ENCODE results near the gene RBM5. TPM values are rescaled to one million over a fixed set of nuclear protein-coding genes. Genes with fewer than 3 reads are reported as not detected.

The RBM5 gene
- total and polyA plus RNA-seq, 2 donors (not counting 1 experiment from before 2014, with no cell fraction given): 405 to 464 TPM

DNA sequence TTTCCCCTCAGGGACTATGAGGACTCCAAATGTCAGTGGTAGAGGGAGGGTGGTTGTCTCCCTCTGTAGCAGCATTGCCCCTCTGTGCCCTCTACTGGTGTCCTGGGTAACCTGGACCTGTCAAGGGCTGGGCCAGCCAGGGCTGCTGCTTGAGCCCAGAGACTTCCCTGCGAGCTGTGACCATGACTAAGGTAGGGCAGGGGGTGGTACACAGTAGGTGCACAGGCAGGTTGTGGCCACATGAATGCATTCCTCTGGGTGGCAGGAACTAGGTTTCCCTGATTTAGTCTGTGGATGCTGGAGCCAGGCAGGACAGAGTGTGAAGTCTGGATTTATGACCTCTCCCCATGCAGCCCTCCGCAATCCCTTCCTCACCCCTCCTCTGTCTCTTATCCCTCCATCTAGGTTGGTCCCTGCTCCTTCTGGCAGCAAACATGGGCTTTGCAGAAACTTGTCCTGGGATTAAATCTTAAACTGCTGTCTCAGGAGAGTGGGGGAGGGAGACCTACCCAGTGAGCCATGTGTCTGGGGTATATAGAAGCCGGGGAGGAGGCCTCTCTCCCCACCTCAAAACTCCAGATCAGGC lies 57.7 kb downstream of the RBM5 start:
- Histone ChIP-seq H3K4me2 (replicated peaks; ENCODE audit: low read depth, low read length, poor library complexity, severe bottlenecking) (no peak overlapping the region), H3K9me3 (ENCODE audit: control extremely low read depth in 1 of 3, control insufficient read depth in 2 of 3, insufficient read depth in 1 of 3, low read length in 2 of 3) (no peaks in the 10 kb centered on the region), H3K79me2 (ENCODE audit: control insufficient read depth, insufficient read depth, low read length) (no peaks in the 10 kb centered on the region), H3K27me3 (replicated peaks in 1 of 4; ENCODE audit: control extremely low read depth in 1 of 4, control insufficient read depth in 3 of 4, insufficient read depth in 4 of 4, low read length in 3 of 4) (no peaks in the 10 kb centered on the region), H3K27ac (ENCODE audit: low read length in 2 of 2) (no peak overlapping the region), H4K20me1 (ENCODE audit: control insufficient read depth, insufficient read depth, low read length, poor library complexity, severe bottlenecking) (no peaks in the 10 kb centered on the region), H3K9ac (ENCODE audit: low read length) (no peak overlapping the region), H3K36me3 (replicated peaks in 1 of 2; ENCODE audit: control extremely low read depth in 1 of 2, control insufficient read depth in 1 of 2, extremely low read depth in 1 of 2, insufficient read depth in 2 of 2, low read length in 1 of 2) (no peaks in the 10 kb centered on the region), H3K4me1 (ENCODE audit: control insufficient read depth in 2 of 2, insufficient read depth in 2 of 2, low read length in 2 of 2) (no peaks in the 10 kb centered on the region), H3K4me3 (ENCODE audit: control extremely low read depth in 1 of 5, extremely low read depth in 1 of 5, insufficient read depth in 1 of 5, low read depth in 2 of 5, low read length in 4 of 5) (no peak overlapping the region), H2AFZ (ENCODE audit: insufficient read depth, low read depth, low read length, poor library complexity, severe bottlenecking) (no peak overlapping the region)
- CTCF ChIA-PET: no interaction called here
- intact Hi-C loops (cut with micrococcal nuclease): no loop called here
- H3K27me3 Mint-ChIP-seq: peaks cover 8% of the 10 kb centered on the region
- H3K4me1 Mint-ChIP-seq: no peaks in the 10 kb centered on the region
- no peak overlapping the region for H3K27ac Mint-ChIP-seq
- H3K9me3 Mint-ChIP-seq (ENCODE audit: insufficient read depth): no peaks in the 10 kb centered on the region
- no peak for TF ChIP-seq EZH2 (IDR thresholded peaks at IDR 0.05; ENCODE audit: borderline replicate concordance, insufficient read depth, low read depth, low read length, poor library complexity, severe bottlenecking)
- TF ChIP-seq CTCF (IDR thresholded peaks at IDR 0.05): no peak
- DNase-seq (no peak), ATAC-seq (ENCODE audit: low read depth) (no peak)
- POLR2A ChIA-PET: no interaction called here
- WGBS (ENCODE audit: insufficient coverage): 80% methylated on average over 1 of the region's 3 CpGs
- no peak overlapping the region for H3K4me3 Mint-ChIP-seq

GRCh38 chr3:50147016-50147415 lies 58.3 kb downstream of the RBM5 start:
- TF ChIP-seq EZH2 (IDR thresholded peaks at IDR 0.05; ENCODE audit: borderline replicate concordance, insufficient read depth, low read depth, low read length, poor library complexity, severe bottlenecking) (no peak), CTCF (IDR thresholded peaks at IDR 0.05) (no peak)
- intact Hi-C loops (cut with micrococcal nuclease): no loop called here
- Histone ChIP-seq H3K36me3 (replicated peaks in 1 of 2; ENCODE audit: control extremely low read depth in 1 of 2, control insufficient read depth in 1 of 2, extremely low read depth in 1 of 2, insufficient read depth in 2 of 2, low read length in 1 of 2) (no peaks in the 10 kb centered on the region), H3K4me2 (replicated peaks; ENCODE audit: low read depth, low read length, poor library complexity, severe bottlenecking) (no peak overlapping the region), H3K4me1 (ENCODE audit: control insufficient read depth in 2 of 2, insufficient read depth in 2 of 2, low read length in 2 of 2) (no peaks in the 10 kb centered on the region), H3K79me2 (ENCODE audit: control insufficient read depth, insufficient read depth, low read length) (no peaks in the 10 kb centered on the region), H3K9ac (ENCODE audit: low read length) (no peak overlapping the region), H3K9me3 (ENCODE audit: control extremely low read depth in 1 of 3, control insufficient read depth in 2 of 3, insufficient read depth in 1 of 3, low read length in 2 of 3) (no peaks in the 10 kb centered on the region), H2AFZ (ENCODE audit: insufficient read depth, low read depth, low read length, poor library complexity, severe bottlenecking) (no peak overlapping the region), H3K27me3 (replicated peaks in 1 of 4; ENCODE audit: control extremely low read depth in 1 of 4, control insufficient read depth in 3 of 4, insufficient read depth in 4 of 4, low read length in 3 of 4) (peaks cover 0 to 3% (median 0%) of the 10 kb centered on the region in 4 experiments), H4K20me1 (ENCODE audit: control insufficient read depth, insufficient read depth, low read length, poor library complexity, severe bottlenecking) (no peaks in the 10 kb centered on the region), H3K27ac (ENCODE audit: low read length in 2 of 2) (no peak overlapping the region), H3K4me3 (ENCODE audit: control extremely low read depth in 1 of 5, extremely low read depth in 1 of 5, insufficient read depth in 1 of 5, low read depth in 2 of 5, low read length in 4 of 5) (no peak overlapping the region)
- WGBS (ENCODE audit: insufficient coverage): 83% methylated on average over 7 of the region's 7 CpGs
- no peak overlapping the region for H3K4me3 Mint-ChIP-seq
- no peak overlapping the region for H3K27ac Mint-ChIP-seq
- no peaks in the 10 kb centered on the region for H3K9me3 Mint-ChIP-seq (ENCODE audit: insufficient read depth)
- H3K4me1 Mint-ChIP-seq: no peaks in the 10 kb centered on the region
- DNase-seq: no peak
- POLR2A ChIA-PET: no interaction called here
- peaks cover 8% of the 10 kb centered on the region for H3K27me3 Mint-ChIP-seq
- ATAC-seq (ENCODE audit: low read depth): no peak
- CTCF ChIA-PET: no interaction called here

All from B cell (primary cell).